ENCODE results near the gene AP3B2.

GRCh38 chr15:82681371-82681770 is 28.3 kb downstream of the AP3B2 start:
- TF ChIP-seq CTCF (IDR thresholded peaks at IDR 0.05; ENCODE audit: low read length), result no peak
- TF ChIP-seq EZH2 (optimal IDR thresholded peaks at IDR 0.05; ENCODE audit: low read depth, low read length), result no peak
- no peak for TF ChIP-seq EZH2phosphoT487 (IDR thresholded peaks at IDR 0.05; ENCODE audit: low read length)

Data from MM.1S (cell line).